Thyroid gland (tissue), 4 donors: ENCODE data around the gene STOM.

Source experiments
- CTCF ChIP-seq, 6 experiments: fragments of 200-600 bp in 3 of 6; fragments of 450-650 bp in 3 of 6; sonication (generic) in 3 of 6; IDR thresholded peaks; one replicate each; pipeline ENCODE4 v1.5.1; 2016 to 2019; ENCODE audit warnings: antibody characterized with exemption in 6 of 6, mild to moderate bottlenecking in 2 of 6, inconsistent platforms in 1 of 6, moderate library complexity in 1 of 6
- POLR2A ChIP-seq, 2 donors: fragments of 450-650 bp; IDR thresholded peaks; one replicate each; pipeline ENCODE4 v1.6.1; 2017; ENCODE audit warnings: antibody characterized with exemption in 2 of 2, mild to moderate bottlenecking in 2 of 2, moderate library complexity in 1 of 2

GRCh38 chr9:121312169-121312568 is 57.9 kb downstream of the STOM start:
- no peak for TF ChIP-seq CTCF (IDR thresholded peaks at IDR 0.05)
- no peak for TF ChIP-seq POLR2A (IDR thresholded peaks at IDR 0.05)
